IPS DF 4.7 (cell line): ENCODE measurements around the gene BICC1.
"Not testable (repeated sequence)": the region's sequence is repeated elsewhere in the genome, so short reads cannot be mapped to it uniquely, and the experiment has no call there.

Experiments used
- DNase-seq: peaks from one replicate; pipeline ENCODE4 v3.0.0-alpha.2; 2013; ENCODE audit warnings: low spot score; ENCODE audit errors: extremely low read depth

The BICC1 gene

DNA sequence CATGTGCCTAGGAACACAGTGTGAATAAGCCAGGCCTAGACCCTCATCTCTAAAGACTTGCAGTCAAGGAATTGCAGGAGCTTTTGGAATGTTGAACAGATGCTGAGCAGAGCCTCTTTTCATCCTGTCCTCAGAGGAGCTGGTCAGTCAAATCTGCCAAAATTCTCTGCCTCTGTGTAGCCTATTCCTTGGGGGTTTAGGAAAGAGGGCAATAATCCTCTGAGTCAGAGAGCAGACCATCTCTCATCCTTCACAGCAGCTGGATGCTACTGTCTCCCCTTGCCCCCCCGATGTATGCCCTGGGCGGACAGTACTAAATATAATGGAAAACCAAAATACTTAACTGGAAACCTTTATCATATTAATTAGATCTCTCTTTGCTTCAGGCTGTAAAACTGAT lies 52.6 kb downstream of the BICC1 start:
- DNase-seq = no peak

DNA sequence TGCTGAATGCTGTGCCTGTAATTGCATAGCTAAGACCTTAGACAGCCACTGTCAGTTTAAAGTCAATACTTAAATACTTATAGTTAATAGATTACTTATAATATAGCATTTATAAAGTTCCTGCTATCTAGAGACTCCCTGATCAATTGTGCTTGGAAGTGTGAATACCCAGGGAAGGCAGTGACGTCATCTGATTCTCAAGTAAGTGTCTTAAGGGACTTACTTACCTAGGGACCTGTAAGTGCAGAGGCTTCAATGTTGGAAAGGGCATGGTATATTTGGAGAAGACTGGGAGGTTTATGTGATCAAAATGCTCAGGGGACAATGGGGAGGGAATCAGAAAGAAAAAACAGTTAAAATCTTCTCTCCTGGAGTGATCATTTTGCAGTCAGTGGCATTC lies 55.0 kb downstream of the BICC1 start:
- no peak for DNase-seq

DNA sequence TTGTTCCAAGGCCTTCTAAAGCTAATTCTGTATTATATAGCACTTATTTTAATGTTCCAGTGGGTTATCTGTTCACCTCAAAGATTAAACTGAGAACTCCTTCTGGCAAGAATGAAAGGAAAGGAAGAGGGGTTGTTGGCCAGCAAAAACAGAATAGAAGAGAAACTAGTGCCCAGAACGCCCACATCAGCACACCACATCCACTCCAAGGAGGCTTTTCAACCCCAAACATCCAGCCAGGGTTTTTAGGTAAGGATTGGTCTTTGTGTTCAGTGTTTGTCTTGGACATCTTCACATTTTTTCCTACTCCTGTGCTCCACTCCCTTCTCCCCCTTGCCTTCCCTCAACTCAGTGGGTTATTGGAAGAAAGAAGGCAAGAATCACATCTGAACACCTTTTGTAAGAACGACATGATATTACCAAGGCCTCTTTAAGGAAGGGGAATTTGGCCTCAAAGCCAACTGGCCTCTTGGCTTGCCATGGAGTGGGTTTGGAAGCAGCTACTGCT lies 55.8 kb downstream of the BICC1 start:
- no peak for DNase-seq

DNA sequence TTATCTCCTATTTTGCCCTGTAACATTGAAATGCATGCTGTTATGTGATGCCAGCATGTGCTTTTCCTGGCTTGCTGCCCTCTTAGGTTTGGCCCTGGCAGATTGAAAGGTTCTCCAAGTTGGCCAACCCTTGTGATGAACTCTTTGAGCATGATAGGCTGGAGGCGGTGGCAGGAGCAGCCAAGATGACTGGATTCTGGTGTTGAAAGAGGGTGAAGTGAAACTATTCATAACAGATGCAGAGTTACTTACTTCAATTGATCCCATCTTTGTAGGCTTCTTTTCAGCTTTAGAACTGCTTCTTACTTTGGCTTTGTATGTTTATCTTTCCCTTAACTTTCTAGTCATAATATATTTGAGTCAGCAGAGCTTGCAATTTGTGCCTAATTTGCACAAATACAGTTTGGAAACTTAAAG lies 57.6 kb downstream of the BICC1 start:
- no peak for DNase-seq

DNA sequence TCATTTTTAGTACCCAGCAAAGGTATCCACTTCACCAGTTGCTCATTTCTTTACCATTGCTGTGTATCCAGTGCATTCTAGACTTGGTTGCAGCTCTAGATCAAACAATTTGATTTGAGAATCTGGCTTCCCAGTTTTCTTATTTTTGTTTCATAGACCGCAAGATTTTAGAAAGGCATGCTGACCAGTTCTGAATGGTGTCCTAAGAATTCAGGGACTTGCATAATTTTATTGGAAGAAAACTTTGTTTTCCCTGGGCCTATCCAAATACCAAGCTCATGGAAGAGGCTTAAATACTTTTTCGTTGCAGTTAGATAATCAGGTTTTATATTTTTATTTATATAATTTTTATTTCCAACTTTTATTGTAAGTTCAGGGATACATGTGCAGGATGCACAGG lies 58.3 kb downstream of the BICC1 start:
- no peak for DNase-seq

DNA sequence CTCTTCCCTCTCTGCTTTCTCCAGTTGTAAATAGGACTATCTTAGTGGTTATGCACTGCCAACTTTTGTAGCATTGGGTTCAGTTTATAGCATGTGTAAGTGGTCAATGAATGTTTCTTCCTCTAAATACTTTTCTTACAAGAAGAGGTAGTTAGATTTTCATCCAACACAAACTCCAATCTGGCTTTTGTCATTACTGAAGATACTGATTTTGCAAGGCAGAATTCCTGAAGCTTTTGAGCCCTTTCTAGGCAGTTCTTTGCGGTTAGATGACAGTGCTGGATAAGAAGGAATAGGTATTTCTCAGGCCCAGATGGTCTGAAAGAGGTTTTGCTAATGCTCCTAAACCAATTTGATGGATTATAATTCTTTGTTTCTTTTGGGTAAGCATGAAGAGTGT lies 60.5 kb downstream of the BICC1 start:
- DNase-seq = no peak

DNA sequence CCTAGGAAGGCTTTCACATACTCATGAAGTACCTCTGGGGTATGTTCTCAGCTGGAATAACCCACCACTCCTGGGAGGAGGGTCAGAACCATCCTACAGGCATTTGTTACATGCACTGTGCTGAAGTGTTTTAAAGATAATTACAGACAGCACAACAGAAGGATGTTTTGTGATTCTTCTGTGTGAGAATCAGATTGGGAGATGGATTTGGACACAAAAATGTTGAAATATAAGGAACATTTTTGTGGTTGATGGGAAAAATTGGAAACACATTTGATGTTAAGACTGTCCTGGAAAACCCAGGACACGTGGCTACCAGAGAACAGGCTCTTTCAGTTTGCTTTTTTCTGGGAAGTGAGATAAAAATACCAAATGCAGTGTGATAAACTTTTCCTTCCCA lies 61.4 kb downstream of the BICC1 start:
- no peak for DNase-seq

DNA sequence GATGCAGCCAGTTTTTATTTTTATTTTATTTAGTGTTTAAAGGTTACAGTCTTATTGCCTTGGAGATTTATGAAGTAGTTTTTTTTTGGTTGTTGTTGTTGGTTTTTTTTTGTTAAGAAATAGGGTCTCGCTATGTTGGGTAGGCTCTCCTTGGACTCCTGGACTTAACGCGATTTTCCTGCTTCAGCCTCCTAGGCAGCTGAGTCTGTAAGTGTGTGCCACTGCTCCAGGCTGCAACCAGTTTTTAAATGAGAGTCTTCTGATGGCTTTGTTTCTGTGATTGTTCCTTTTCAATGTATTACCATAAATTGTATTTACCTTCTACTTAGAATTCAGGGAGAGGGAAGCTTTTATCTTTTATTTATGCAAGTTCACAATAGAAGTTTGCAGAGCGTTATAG lies 62.8 kb downstream of the BICC1 start:
- no peak for DNase-seq

DNA sequence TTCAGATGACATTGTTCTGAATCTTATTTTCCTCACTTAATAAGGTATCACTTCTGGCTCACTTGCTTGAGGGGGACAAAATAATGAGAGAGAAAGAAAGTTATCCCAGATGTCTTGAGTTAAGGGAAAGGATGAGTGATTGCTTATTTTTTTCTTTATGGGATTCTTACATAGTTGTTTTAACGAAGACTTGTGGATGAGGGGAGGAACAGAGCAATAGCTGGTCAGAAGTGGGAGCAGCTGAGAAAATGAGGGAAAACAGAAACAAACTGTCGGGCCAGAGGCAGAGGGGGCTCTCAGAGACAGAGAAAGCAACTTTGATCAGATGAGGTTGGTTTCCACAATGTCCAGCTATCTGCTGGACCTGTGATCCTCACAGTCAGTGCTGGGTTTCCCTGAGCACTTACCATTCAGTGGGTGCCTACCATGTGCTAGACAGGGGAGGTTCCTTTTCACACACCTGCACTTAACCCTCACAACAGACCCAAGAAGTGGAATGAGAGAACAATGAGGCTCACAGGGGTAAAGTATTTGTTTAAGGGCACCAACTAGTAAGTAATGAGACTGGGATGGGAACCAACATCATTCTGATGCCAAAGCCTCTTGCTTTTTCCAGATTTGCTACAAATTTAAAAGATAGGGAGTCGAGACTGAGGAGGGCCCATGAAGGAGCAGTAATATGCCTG lies 64.2 kb downstream of the BICC1 start:
- DNase-seq = no peak

DNA sequence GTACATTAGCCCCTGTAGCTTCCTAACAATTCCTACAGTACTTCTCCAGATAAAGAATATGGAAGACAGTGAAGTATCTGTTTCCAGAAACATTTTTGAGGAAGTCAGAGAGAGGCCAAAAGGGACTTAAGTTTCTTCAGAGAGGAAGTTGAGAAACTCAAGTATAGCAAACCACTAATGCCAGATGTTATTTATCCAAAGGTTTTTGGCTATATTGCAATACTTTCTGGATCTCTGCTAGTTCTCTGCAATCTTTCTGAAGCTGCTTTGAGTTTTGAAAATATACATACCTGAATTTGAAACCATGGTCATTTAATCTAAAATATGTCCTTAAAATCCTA lies 64.7 kb downstream of the BICC1 start:
- DNase-seq = no peak

DNA sequence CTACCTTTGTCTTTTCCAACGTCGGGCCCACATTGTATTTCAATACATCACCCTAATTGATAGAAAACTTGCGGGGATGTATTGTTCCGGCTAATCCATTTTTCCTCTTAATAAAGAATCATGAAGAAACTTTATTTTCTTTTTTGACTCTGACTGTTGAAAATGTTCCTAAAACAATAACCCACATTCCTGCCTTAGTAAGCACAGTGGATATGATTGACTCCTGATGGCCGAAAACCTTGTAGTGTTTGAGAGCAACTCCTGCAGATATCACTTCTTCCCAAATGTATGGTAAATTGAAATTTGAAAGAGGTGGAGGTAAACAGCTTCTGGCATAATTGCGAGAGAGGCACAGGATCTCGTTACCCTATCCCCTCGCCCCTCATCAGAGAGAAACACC lies 65.7 kb downstream of the BICC1 start:
- no peak for DNase-seq

DNA sequence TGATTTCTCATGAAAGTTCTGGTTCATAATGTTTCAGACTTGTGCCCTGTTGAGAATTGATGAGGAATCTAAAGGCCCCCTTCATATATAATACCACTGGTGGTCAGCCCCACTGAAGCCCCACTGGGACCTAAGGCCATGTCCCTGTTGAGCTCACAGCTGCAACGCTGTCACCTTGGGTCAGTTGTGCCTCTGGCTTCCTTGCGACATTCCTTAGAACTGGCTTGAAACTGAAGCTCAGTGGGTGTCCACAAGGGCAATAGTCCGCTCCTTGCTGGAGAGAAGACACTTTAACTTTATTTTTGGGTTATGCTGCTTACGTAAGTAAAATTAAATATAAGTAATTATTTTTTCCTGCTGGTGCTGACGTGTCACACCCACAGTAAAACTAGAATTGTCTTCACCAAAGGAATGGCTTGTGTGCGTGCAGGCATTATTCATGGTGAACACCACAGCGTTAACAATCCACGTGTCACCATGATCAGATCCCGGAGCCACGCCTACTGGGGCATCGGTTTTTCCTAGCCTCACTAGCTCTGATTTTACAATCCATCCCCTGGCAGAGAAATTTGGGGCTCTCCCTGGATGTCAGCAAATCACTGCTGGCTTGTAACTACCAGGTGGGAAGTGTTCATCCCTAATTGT lies 66.5 kb downstream of the BICC1 start:
- DNase-seq = no peak

DNA sequence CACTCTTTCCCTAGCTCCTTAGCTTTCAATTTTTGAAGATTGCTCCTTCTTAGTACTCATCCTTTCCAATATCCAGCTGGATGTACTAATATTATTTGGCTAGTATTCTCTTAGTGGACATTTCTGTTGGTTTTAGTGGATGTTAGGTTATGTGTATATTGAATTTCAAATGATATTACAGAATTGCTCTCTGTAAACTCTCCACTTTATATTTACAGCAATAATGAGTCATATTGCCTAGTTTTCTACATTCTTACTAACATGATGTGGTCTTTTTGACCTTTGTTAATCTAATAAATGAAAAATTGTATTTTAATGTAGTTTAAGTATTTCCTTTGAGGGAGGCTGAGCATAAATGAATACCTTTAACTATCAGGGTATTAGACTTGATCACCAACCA lies 69.4 kb downstream of the BICC1 start:
- no peak for DNase-seq

DNA sequence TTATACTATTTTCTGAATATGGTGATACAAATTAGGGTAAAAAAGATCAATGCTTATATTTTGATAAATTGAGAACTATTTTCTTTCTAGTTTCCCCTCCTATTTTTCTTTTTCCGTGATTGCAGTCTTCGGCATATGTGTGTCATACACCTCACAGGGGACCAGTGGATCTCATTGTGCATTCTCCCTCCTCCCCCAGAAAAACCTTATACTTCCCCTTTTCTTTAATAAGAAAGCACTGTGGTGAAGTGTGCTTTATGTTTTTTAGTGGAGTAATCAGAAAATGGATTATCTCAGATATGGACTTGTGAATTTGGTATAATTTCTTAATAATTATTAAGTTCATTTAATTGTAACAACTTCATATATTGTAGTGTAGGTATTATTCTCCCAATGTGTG lies 72.8 kb downstream of the BICC1 start:
- DNase-seq = no peak

DNA sequence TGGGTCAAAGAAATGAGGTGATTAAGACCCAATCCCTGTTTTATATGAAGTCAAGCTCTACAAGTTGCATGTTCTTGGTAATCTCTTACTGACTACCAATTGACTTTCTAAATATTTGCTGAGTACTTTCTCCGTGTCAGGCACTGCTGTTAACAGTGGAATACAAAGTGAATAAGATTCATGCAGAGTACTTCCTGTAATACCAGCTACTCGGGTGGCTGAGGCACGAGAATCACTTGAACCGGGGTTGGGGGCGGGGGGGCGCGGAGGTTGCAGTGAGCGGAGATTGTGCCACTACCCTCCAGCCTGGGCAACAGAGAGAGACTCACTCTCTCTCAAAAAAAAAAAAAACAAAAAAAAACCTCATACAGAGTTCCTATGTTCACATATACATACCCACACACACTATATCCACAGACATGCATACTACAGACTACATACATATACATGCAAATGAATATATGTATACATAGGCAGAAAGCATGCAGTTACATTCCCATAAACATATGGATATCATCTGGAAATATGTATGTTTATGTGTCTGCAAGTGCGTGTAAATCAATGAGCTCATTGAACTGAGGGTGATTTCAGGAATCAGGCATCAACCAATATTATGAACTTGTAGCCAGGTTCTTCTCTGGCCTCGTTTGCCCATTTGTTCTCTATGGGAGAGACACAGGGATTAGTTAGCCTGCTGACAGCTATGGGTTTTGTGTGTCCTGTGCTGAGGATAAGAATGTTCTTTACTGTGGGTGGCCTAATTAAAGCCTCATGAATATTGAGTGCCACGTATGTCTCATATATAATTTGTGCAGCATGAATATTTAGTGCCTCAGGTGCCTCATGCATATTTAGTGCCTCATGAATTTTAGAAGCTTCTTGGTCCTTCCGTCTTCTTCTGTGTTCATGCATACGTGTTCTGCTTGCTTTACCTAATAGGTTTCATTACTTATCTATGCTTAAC lies 73.9 kb downstream of the BICC1 start:
- no peak for DNase-seq

DNA sequence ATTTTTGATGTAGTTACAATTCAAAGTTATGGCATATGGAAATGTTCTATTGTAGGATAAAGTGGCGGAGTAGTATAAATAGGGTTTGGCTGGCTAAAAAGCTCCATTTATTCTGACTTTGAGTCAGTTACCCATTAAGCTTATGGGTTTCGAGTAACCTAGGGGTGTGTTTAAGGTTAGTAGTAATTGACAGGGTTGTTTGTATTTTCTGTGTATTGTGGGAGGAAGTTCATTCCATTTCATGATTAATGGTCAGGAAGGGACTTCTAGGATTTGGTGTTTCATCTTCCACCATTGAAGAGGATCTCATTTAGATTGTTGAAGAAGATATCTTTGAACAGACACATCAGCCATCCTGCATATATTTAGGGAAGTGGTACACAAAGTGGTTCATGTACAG lies 75.0 kb downstream of the BICC1 start:
- no peak for DNase-seq

DNA sequence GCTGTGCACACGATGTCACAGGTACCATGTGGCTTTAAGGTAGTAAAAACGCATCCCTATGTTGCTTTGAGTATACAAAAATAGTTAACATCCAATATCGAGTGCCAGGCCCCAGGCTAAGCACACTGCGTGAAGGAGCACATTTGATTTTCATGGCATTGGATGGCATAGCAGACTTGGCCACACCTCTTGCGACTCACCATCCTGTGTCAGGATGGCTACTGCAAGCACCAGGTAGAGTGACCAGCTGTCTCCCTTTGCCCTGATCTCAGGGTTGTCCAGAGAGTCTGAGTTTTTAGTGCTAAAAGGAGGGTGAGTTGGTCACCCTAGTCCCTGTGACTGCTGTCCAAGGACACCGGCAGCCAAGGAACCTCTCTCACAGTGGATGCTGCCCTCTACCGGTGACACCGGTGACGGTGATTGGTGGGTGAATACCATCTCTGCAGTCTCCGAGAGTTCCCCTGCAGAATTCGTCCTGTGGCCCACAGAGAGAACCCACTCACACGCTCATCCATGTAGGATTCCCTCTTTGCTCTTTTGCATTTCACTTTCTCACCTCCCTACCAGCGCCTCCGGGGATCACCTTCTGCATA lies 76.1 kb downstream of the BICC1 start:
- no peak for DNase-seq

DNA sequence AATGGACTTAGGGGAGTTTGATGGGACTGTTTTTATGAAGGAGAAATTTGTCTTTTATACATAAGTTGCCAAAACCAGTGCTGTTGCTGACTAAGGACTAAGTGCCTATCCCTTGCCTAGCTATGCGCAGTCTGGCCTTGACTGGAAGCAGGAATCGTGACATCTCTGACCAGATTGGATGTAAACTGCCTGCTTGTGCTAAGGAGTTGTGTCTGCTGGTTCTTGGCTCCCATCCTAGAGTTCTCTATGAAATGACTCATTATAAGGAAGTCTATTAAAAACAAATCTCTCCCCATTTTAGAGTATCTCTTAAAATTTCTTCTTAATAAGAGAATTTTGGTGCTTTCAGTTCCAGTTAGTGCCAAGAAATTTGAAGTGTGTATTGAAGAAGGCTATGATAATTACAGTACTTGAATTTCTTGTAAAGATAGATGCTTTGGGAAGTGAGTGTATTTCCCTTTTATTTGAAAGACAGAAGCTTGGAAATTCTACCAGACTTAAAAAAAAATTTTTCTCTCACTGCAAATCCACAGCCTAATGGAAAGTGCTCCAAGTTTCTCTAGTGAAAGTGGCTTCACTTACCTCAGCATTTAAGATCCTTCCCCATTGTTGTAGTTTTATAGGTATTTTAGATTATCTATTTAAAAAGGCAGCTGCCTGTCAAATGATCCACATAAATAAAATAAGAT lies 77.6 kb downstream of the BICC1 start:
- DNase-seq = no peak

DNA sequence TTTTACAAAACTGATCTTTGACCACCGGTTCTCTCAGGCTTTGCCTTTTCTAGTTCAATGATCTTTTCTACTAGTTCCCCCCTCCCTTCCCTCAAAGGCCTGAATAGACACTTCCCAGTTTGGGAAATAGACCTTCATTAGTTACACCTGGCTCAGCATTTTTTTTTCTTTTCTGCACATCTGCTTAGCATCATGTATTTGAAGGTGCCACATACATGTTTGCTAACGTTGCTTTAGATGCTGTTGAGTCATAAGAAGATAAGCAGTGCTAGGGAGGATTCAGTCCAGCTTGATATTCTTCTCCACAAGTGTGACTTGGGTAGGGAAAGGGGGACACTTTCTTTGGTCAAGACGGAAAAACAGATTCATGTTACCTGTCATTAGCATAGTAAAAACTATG lies 78.3 kb downstream of the BICC1 start:
- no peak for DNase-seq

DNA sequence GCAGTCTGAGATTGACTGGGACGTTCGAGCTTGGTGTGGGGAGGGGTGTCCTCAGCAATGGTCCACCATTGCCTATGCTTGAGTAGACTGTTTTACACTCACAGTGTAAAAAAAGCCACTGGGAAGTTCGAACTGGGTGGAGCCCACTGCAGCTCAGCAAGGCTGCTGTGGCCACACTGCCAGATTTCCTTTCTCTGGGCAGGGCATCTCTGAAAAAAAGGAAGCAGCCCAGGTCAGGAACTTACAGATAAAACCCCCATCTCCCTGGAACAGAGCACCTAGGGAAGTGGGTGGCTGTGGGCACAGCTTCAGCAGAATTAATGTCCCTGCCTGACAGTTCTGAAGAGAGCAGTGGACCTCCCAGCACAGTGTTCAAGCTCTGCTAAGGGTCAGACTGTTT lies 80.3 kb downstream of the BICC1 start:
- no peak for DNase-seq

DNA sequence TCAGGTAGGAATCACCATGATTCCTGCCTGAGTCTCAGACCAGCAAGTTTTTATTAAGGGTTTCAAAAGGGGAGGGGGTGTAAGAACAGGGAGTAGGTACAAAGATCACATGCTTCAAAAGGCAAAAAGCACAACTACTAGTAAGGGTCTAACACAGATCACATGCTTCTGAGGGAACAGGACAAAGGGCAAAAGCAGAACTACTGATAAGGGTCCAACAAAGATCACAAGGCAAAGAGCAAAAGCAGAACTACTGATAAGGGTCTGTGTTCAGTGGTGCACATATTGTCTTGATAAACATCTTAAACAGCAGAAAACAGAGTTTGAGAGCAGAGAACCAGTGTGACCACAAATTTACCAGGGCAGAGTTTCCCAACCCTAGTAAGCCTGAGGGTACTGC lies 84.5 kb downstream of the BICC1 start:
- DNase-seq = not testable (repeated sequence)
